DLD1 (cell line): Measurements from ENCODE around the gene C22orf42.
"Not testable (repeated sequence)": the region's sequence is repeated elsewhere in the genome, so short reads cannot be mapped to it uniquely, and the experiment has no call there.

ENCODE experiments used
- in situ Hi-C: cut with HindIII; loops from 2 replicates; pipeline ENCODE4 v1.10.0; 2017; ENCODE audit warnings: low sequenced_read_pairs

The C22orf42 gene

DNA sequence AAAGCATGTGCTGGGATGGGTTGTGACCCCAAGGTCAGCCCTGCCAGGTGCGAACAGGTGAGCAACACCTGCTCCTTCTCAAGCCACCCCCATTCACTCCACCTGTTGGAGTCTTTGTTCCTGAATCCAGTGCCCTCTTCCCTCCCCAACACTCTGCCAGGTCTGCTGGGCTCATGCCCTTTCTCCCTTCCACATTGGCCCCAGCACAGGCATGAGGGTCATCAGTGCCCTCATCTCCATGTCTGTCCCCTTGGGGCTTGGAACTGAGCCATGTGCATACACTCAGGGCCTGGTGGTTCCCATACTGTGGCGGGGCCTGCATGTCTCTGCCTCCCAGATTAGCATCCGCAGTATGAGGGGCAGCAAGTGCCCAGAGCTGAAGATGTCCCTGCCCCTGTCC is 26.7 kb upstream of the C22orf42 start:
- in situ Hi-C loops: no loop called here

DNA sequence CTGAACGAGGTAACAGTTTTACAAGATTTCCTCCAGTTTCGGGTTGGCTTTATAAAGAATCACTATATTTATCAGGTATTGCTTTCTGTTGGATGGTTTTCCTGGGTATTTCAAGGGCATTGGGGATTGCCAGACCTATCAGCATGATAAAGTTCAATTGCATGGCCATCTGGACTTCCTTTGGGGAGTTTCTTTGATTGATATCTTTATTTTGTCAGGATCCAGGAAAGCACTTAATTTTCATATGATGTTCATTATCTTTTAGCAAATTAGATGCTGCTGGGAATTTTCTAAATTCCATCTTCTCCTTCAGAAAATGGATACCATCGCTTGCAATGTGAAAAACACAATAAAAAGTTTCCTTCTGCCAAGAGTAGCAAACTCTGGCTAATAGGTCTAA is 24.5 kb upstream of the C22orf42 start:
- in situ Hi-C loops: no loop called here

DNA sequence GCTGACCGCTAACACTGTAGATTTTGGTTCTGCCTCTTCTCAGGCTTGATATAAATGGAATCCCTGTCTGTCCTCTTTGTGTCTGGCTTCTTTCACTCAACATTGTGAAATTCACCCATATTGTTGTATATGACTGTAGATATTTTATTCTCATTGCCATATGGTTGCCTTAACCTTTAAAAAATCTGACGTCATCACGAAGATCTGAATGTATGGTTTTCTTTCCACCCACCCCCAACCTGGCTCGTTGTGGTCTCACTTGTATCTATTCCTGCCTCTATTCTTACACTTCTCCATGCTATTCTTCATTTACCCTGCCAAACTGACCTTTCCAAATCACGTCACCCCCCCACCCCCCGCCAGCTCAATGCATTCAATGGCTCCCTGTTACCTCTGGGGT is 21.9 kb upstream of the C22orf42 start:
- in situ Hi-C loops: no loop called here

DNA sequence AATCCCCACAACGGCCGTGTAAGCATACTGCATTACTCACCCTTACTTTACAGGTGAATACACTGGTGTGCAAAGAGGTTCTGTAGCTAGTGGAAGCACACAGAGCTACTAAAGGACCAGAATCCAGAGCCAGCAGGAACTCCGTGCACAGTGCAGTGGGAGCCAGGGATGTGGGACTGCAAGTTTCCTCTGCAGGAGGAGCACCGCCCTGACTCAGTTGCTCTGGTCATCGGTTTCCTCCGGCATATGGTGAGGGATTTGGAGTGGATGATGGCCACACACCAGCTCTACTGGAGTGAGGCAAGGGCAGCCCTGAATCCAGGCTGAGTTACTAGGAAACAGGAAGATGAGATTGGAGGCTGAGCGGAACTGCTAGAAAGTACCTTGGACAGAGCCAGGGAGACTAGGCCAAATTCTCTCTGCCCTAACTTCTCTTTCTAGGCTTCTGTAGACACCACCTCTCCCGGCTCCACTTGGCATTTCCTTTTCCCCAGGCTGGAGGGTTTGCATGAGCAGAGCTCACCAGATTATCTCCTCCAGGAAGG is 18.2 kb upstream of the C22orf42 start:
- in situ Hi-C loops: no loop called here

DNA sequence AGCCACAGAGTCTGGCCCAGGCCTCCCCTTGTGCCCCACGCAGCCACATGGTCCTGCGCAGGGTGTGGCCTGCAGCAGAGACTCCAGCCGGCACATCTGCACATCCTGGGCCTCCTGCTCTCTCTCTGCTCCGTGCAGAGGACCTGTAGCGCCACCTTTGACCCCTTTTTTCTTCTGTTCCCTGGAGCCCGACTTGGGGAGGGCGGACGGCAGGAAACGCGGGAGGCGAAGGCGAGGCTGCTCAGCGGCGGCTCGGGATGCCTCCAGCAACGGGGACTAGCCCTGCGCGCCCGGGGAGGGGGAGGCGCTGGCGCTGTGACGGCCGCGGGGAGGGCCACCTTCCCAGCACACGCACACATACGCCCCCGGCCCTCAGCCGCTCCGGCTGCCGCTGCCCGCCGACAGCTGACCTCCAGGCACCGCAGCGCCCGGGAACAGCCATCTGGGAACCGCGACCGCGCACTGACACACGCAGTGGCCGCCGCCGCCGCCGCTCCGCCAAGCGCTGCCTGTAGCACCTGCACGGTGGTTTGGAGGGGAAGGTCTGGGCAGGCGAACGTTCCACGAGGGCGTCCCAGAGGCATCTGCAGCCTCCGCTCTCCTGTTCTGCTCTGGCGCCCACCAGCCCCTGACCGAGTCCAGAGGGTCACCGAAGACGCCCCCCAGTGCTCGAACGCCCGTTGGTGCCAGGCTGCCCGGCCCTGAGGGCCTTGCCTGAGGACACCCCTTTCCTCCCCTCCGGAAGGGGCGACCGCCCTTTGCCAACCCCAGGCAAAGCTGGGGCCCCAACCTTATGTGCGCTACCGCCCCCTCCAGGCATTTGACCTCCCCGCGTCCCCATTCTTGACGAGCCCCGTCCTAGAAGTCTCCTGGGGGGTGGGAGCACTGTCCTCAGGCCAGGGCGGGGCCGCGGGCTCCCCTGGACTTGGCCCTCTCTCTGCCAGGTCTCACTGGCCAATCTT is 16.9 kb upstream of the C22orf42 start:
- in situ Hi-C loops: no loop called here

DNA sequence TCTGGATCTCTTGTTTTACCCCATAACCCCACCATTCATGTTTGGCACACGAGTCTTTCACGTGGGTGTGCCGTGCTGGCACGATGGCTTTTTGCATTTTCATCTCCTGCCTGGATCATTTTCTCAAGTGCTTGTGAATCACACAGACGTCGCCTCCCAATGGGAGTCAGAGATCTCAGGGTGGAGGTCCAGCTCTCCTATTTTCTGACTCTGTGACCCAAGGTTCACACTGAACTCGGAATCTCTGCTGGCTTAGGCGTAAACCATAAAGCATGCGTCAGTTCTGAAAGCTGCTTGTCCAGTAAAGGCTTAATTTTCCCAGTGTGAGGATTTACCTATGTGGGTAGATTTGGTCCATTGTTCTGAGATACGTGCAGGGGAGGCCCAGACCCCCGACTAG is 16.0 kb upstream of the C22orf42 start:
- in situ Hi-C loops: no loop called here

DNA sequence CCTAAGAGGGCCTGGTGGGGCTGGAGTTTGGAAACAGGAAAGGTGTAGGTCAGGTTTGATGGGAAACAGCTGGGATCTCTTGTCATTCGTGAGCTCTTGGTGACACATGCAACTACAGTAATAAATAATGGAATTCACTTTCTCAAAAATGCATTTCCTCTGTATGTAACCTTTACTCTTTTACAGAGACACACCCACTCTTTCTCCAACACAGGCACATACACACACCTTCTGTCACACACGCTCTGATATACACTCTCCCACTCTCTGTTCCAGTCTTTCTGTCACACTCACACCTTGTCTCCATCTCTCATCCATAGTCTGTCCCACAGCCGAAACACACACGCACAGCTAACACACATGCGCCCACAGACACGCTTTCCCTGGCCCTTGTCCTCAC is 6.6 kb upstream of the C22orf42 start:
- in situ Hi-C loops: no loop called here

DNA sequence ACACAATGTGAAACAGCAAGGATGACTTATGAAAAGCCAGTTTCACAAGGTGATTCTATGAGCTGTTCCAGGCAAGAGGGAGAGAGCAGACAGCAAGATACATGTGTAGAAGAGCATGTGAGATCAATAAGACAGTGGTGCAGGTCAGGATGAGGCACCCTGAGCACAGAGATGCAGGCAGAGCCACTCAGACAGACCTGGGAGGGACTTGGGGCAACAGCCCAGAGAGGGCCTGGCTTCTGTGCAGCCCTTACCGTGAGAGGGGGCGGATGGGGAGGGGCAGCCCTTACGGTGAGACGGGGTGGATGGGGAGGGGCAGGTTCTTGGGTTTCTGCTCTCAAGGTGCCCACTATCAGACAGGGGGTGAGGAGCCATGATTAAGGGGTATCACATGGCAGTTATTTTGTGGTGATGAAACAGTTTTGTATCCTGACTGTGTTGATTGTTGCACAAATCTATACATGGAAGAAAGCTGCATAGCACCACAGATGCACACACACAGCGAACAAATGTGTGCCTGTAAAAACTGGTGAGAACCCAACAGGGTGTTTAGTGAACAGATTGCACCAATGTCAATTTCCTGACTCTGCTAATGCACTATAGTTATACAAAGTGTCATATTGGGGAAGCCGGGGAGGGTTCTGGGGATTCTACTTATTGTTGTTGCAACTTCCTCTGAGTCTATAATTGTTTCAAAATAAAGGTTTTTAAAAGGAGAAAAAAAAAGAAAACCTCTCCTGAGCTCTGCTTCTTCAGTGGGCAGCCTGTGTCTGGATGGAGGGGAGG is 5.2 kb upstream of the C22orf42 start:
- in situ Hi-C loops: no loop called here

DNA sequence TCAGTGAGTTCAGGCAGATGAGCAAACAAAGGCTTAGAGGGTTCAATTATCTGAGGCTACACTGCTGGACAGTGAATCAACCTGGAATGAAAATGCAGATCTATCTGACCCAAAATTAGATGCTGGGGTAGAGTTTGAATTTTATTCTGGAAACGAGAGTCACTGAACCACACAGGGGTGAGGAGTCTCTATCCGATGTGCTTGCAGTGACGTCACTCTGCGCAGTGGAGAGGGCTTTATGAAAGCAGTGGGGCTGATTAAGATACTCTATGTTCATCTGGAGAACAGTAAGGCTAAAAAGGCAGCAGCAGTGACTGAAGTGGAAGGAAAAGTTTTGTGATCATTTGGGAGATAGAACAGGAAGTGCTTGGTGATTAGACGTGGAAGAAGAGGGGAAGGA is 1.3 kb upstream of the C22orf42 start:
- in situ Hi-C loops: not testable (repeated sequence)

DNA sequence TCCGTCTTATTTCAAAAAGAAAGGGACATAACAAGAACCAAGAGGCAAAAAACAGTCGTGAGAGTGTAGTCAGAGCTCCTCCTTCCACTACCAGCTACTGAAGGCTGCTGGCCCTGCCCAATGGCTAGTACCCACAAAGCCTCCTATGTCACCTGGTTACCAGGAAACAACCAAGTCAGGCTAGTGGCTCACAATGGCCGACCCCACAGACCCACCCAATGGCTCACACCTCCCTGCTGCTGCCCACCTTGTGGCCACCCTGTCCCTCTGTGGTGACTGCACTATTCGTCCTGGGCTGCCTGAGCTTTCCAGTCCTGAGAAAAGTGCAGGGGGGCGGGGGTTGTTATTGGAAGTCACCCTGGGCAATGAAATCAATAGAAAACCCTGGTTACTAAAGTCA is 1.5 kb downstream of the C22orf42 start:
- in situ Hi-C loops: not testable (repeated sequence)

DNA sequence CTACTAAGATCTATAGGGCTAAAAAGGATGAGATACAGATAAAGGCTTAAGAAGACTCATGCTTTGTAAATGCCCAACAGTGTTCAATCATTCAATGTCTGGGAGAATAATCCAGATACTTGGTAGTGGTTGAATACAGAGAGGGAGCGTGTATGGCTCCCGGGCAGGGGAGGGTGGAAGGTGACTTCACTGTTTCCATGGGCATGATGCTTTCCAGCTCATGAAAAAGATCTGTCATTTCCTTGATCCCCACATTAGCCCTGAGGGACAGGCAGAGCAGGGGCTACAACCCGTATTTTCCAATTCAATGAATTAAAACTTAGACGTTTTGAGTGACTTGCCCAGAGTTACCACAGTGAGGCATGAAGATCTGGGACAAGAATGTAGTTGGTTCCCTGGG is 4.4 kb downstream of the C22orf42 start:
- in situ Hi-C loops: not testable (repeated sequence)

DNA sequence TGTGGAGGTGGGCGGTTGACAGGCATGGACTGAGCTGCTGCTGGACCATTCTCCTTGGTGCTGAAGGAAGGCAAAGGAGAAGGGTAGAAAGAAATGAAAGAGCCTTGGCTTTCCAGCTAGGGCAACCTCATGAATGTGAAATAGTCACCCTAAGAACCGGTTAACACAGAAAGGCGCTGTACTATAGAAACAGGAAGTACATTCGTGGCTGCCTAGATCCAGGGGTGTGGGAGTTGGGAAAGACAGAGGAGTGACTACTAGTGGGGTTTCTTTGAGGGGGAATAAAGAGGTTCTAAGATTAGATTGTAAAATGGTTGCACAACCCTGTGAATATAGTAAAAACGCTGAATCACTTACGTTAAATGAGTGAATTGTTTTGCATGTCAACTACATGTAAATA is 7.5 kb downstream of the C22orf42 start:
- in situ Hi-C loops: not testable (repeated sequence)

DNA sequence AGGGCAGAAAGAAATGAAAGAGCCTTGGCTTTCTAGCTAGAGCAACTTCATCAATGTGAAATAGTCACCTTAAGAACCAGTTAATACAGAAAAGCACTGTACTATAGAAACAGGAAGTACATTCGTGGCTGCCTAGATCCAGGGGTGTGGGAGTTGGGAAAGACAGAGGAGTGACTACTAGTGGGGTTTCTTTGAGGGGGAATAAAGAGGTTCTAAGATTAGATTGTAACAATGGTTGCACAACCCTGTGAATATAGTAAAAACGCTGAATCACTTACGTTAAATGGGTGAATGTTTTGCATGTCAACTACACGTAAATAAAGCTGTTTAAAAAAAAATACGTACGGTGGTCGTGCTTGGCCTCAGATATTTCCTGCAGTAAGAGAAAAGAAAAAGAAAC is 8.5 kb downstream of the C22orf42 start:
- in situ Hi-C loops: not testable (repeated sequence)

DNA sequence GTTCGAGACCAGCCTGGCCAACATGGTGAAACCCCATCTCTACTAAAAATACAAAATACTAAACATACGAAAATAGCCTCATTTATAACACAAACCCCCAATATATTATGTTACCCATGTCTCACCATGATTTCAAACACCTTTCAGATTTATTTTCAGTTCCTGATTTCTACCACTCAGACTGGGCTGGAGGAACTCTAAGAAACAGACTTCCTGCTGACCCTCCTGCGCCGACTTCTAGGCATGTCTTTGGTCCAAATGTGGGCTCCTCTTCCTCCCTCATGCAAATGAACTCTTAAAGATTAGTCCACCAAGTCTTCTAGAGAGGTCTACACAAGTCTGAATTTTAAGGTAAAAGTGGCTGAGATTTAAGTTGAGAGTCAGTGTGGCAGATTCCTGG is 10.7 kb downstream of the C22orf42 start:
- in situ Hi-C loops: not testable (repeated sequence)

DNA sequence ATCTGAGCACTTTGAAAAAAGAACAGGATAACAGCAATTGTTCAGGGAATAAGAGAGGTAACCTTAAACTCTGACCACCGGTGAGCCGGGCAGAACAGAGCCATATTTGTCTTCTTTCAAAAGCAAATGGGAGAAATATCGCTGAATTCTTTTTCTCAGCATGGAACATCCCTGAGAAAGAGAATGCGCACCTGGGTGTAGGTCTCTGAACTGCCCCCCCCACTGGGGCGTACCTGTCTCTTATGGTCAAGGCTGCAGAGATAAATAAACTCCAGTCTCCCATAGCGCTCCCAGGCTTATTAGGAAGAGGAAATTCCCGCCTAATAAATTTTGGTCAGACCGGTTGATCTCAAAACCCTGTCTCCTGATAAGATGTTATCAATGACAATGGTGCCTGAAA is 12.0 kb downstream of the C22orf42 start:
- in situ Hi-C loops: not testable (repeated sequence)

DNA sequence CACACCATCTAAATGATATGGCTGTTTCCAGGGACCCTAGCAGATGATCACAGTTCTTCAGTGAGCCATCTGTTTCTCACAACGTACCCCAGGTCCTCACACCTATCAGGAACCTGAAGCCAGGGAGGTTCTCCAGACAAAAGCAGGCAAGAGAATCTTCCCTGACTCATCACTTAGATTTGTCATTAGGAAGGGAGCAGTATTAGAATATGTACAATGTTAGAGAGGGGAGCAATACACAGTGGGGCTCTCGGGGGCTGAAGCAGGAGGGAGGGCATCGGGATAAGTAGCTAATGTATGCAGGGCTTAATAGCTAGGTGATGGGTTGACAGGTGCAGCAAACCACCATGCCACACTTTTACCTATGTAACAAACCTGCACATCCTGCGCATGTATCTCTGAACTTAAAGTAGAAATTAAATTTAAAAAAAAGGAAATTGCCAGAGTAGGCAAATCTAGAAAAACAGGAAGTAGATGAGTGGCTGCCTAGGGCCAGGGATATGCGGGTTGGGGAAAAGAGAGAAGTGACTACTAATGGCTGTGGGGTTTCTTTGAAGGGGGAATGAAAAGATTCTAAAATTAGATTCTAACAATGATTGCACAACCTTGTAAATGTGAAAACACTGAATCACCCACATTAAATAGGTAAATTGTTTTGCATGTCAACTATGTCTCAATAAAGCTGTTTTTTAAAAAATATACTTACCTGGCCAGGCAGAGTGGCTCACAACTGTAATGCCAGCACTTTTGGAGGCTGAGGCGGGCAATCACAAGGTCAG is 14.4 kb downstream of the C22orf42 start:
- in situ Hi-C loops: no loop called here

DNA sequence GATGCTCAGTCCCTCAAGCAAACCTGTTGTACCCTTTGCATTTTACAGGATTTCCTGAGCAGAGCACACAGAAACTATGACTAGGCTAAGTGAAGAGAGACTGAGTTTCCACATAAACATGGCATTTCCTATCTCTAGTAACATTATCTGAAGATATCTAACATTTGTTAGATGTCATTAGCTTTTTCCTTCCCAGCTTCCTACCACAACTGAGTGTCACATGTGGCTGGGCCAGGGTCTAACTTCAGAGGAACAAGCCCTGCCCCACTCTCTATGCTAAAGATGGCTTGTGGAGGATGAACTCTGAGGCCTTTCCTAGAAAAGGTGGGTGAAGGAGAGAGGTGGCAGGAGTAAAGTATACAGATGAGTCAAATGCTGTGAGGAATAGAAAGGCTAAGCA is 16.5 kb downstream of the C22orf42 start:
- in situ Hi-C loops: no loop called here

DNA sequence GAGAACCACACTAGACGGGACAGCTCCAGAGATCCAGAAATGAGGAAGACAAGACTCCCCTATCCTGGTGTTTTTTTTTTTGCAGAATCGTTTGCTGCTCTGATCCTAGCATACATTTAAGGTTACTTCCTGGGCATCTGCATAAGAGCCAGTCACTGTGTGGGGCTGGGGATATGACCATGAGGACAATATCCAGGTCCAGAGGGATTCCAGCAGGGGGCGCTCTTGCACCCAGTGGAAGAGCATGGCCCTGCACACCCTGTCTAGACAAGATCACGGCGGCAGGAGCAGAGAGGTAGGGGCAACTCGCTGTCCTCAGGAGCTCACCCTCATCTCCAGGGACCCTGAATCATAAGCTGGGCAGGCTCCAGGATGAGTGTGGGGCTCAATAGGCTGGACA is 18.4 kb downstream of the C22orf42 start:
- in situ Hi-C loops: not testable (repeated sequence)

DNA sequence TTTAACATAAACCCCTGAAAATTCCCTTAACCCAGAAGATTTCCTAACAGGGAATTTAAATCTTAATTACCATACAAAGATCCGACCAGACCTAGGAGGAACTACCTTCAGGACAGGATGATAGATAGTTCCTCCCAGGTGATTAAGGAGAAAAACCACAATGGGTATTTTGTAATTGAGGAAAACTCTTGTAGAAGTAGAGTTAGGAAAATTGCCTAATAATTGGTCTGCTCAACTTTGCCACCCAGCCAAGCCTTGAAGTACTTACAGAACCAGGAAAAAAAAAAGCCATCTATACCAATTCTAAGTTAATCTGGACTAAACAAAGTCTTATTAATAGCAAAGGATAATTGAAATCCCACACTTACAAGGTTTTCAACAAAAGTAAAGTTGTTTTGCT is 20.5 kb downstream of the C22orf42 start:
- in situ Hi-C loops: not testable (repeated sequence)

DNA sequence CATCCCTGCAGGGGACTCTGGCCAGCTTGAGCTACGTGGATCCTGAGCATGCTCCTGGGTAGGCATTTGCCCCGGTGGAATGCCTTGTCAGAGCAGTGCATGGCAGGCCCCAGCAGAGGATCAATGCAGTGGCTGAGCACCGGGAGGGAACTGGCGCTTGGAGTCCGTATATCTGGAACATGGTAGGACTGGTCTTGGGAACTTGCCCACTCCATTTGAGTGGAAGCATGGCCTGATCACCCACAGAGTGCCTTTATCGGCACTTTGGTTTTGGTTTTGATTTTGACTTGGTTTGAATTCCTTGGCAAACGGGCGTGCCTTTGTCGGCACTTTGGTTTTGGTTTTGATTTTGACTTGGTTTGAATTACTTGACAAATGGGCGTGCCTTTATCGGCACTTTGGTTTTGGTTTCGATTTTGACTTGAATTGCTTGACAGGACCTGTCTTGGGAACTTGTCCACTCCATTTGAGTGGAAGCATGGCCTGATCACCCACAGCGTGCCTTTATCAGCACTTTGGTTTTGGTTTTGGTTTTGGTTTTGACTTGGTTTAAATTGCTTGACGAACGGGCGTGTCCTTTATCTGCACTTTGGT is 21.3 kb downstream of the C22orf42 start:
- in situ Hi-C loops: not testable (repeated sequence)

DNA sequence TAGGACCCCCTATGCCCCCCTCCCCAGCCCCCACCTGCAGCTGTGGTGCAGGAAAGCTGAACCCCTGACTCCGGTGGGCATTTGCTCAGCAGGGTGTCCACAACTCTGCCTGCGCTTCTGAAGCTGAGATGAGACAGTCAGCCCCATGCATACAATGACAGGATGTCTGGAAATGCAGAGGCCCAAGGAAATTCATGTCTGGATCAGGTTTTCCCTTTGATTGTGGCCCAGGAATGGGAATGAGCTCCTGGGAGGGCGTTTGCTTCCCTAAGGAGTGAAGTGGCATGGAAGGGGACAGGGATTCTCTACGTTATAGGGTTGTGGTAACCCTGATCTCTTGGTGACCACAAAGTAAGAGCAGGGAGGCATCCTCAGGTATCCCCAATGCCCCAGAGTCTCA is 22.2 kb downstream of the C22orf42 start:
- in situ Hi-C loops: not testable (repeated sequence)
